K562 (cell line): ENCODE measurements around the gene METTL25B. TPM values are rescaled to one million over a fixed set of nuclear protein-coding genes. Genes with fewer than 3 reads are reported as not detected.

Experiments
- ARID4B ChIP-seq: sonication (generic); formaldehyde crosslinking; IDR thresholded peaks from 2 replicates; pipeline ENCODE4 v1.8.0; 2022; ENCODE audit warnings: mild to moderate bottlenecking, missing genetic modification reagents
- ASH1L ChIP-seq: fragments of 450-650 bp; IDR thresholded peaks from 2 replicates; pipeline ENCODE4 v1.6.1; 2018; ENCODE audit warnings: borderline replicate concordance, mild to moderate bottlenecking, low read depth; ENCODE audit not compliant: partially characterized antibody
- ATF1 ChIP-seq, 2 experiments: fragments of 450-650 bp in 1 of 2; IDR thresholded peaks; 2 replicates each; pipeline ENCODE4 v1.6.1; 2016; ENCODE audit warnings: missing compliant biosample characterization in 1 of 2, missing genetic modification characterization in 1 of 2
- MED1 ChIP-seq: sonication (generic); formaldehyde crosslinking; IDR thresholded peaks from 2 replicates; pipeline ENCODE4 v1.8.1; 2023; ENCODE audit warnings: missing genetic modification reagents, borderline replicate concordance
- NFIC ChIP-seq: fragments of 450-650 bp; IDR thresholded peaks from 2 replicates; pipeline ENCODE4 v1.6.1; 2017; ENCODE audit warnings: mild to moderate bottlenecking, inconsistent platforms
- NFRKB ChIP-seq: fragments of 450-650 bp; IDR thresholded peaks from 2 replicates; pipeline ENCODE4 v1.6.1; 2016; ENCODE audit warnings: low read depth
- NRF1 ChIP-seq, 2 experiments: fragments of 450-650 bp; IDR thresholded peaks in 1 of 2; conservative IDR thresholded peaks in 1 of 2; 2 replicates each; pipeline ENCODE4 v1.6.1; 2014; ENCODE audit warnings: mild to moderate bottlenecking in 2 of 2
- PRMT5 ChIP-seq: sonication (generic); formaldehyde crosslinking; IDR thresholded peaks from 2 replicates; pipeline ENCODE4 v1.5.0; 2020; ENCODE audit warnings: missing genetic modification reagents
- SMARCE1 ChIP-seq: fragments of 450-650 bp; IDR thresholded peaks from 2 replicates; pipeline ENCODE4 v1.7.1; 2016; ENCODE audit warnings: mild to moderate bottlenecking
- THRB ChIP-seq: fragments of 450-650 bp; formaldehyde crosslinking; conservative IDR thresholded peaks from 2 replicates; pipeline ENCODE4 v1.4.0; 2022; ENCODE audit warnings: mild to moderate bottlenecking, missing genetic modification characterization
- ZBTB43 ChIP-seq: sonication (generic); formaldehyde crosslinking; IDR thresholded peaks from 2 replicates; pipeline ENCODE4 v1.8.0; 2023; ENCODE audit warnings: mild to moderate bottlenecking, missing genetic modification reagents
- ZFP91 ChIP-seq: sonication (generic); formaldehyde crosslinking; IDR thresholded peaks from 2 replicates; pipeline ENCODE4 v1.8.0; 2022; ENCODE audit warnings: mild to moderate bottlenecking, missing genetic modification reagents
- polyA plus RNA-seq, 8 experiments: library from polyadenylated mRNA; depleted of rRNA in 4 of 8; stranded (reverse) in 5 of 8; unstranded in 3 of 8; fragments of >200 nt; fragmentation: Nextera tagmentation in 2 of 8; fragmentation: Illumina TruSeq in 1 of 8; extraction: Ambion mirVana in 2 of 8; extraction: Trizol in 1 of 8; gene quantifications; 2 replicates each; pipeline versions ENCODE4 v1.2.1 to v1.2.3, GENCODE V29; 2011 to 2014; ENCODE audit warnings: inconsistent platforms in 1 of 8, missing spikeins in 1 of 8
- total RNA-seq, 7 experiments: library from RNA; depleted of rRNA in 6 of 7; stranded (reverse); fragments of >200 nt in 6 of 7; fragmentation: Illumina TruSeq in 2 of 7; extraction: Trizol in 2 of 7; gene quantifications; 2 replicates each; pipeline versions ENCODE4 v1.2.1 to v1.2.3, GENCODE V29; 2011 to 2021; ENCODE audit warnings: low replicate concordance in 1 of 7

The METTL25B gene
- total and polyA plus RNA-seq, 9 of the 15 experiments (the other 6 are each of a cell fraction or from before 2014, with no cell fraction given) = 7.7 to 48.3 (median 33.1) TPM

DNA sequence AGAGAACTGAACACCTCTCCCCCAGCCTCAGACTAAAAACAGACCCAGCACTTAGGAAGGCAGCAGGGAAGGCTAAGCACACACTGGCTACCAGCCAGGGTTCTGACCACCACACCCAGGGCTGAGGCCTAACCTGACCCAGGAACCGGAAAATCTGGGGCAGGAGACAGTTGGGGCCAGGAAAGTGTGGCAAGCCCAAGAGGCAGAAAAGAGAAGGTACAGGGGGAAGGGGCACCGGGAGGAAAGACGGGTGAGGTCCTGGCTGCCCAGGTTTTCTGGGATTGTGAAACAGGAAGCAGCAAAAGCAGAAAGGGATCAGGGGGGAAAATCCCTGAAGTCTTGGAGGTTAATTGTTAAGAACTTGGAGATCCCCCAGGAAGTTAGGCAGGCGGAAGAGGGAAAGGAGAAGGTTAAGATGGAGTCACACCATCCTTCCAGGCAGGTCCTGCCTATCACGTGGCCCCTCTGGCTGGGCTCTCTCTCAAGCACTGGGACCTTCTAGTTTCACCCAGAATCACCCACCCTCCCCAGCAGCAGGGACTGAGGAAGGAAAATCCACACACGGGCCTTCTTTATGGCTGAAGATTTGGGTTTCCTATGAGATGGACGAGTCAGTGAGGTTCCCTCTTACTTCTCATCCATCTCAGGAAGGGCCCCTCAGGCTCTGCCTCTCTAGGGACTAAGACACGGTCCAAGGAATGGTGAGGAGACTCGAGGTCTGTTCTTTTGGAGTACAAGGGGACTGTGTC, 20.6 kb downstream of the METTL25B start (continued):
- TF ChIP-seq ZFP91 (CRISPR knock-in tag) = no peak
- TF ChIP-seq ASH1L = no peak
- TF ChIP-seq NFRKB = peak; percentile 77
- 0 out of 2 replicates have a peak, but pooled peaks have one; percentile 1 for TF ChIP-seq ARID4B (CRISPR knock-in tag)
- no peak for TF ChIP-seq MED1 (CRISPR knock-in tag)
- TF ChIP-seq NRF1 (conservative IDR thresholded peaks at IDR 0.05 in 1 of 2, IDR thresholded peaks at IDR 0.05 in 1 of 2) = no peak
- 0 out of 2 replicates have a peak, but pooled peaks have one; percentile 12 for TF ChIP-seq SMARCE1
- no peak for TF ChIP-seq PRMT5 (CRISPR knock-in tag)
- peak; percentile 89 for TF ChIP-seq NFIC
- no peak for TF ChIP-seq THRB (CRISPR knock-in tag)
- TF ChIP-seq ATF1 (CRISPR knock-in tag; IDR thresholded peaks at IDR 0.05) = no peak
- TF ChIP-seq ATF1 (tag; IDR thresholded peaks at IDR 0.05) = no peak
- TF ChIP-seq ZBTB43 (CRISPR knock-in tag) = no peak
